Measurements from ENCODE around the gene AREG. TPM values are rescaled to one million over a fixed set of nuclear protein-coding genes. Genes with fewer than 3 reads are reported as not detected.

AREG gene
- total and polyA plus RNA-seq, 2 donors from 2014 or later, result 11.8 TPM; not detected in 1

DNA sequence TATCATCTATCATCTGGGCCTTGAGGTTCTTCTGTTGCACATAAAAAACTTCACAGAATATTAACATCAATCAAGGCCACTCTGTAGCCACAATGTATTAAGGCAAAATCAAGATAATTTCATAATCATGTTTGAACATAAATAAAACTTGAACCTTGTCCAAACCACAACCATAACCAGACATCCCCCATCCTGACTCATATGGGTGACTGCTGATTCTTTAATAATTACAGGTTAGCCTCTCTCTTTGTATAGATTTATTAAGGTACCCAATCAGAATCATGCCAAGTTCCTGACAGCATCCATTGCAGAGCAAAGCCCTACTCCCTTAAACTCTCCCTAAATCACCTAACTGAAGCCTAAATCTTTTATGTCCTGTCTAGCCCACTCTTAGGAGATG lies 16.7 kb upstream of the AREG start:
- H3K4me3 ChIP-seq (ENCODE audit: low read length in 3 of 3), result no peak overlapping the region
- intact Hi-C loops (cut with DNase I), result no loop called here
- H3K9me3 ChIP-seq (ENCODE audit: control insufficient read depth in 2 of 3, insufficient read depth in 1 of 3, low read length in 3 of 3), result no peaks in the 10 kb centered on the region
- FAIRE-seq (no peak), DNase-seq (no peak)
- H3K27me3 ChIP-seq (ENCODE audit: control insufficient read depth, insufficient read depth, low read length), result no peaks in the 10 kb centered on the region
- TF ChIP-seq, protein P1, sequence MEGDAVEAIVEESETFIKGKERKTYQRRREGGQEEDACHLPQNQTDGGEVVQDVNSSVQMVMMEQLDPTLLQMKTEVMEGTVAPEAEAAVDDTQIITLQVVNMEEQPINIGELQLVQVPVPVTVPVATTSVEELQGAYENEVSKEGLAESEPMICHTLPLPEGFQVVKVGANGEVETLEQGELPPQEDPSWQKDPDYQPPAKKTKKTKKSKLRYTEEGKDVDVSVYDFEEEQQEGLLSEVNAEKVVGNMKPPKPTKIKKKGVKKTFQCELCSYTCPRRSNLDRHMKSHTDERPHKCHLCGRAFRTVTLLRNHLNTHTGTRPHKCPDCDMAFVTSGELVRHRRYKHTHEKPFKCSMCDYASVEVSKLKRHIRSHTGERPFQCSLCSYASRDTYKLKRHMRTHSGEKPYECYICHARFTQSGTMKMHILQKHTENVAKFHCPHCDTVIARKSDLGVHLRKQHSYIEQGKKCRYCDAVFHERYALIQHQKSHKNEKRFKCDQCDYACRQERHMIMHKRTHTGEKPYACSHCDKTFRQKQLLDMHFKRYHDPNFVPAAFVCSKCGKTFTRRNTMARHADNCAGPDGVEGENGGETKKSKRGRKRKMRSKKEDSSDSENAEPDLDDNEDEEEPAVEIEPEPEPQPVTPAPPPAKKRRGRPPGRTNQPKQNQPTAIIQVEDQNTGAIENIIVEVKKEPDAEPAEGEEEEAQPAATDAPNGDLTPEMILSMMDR (IDR thresholded peaks at IDR 0.05; ENCODE audit: borderline replicate concordance, extremely low read depth, insufficient read depth), result no peak
- no peak overlapping the region for H3K9ac ChIP-seq (ENCODE audit: low read length in 3 of 3)
- no peak overlapping the region for H3K27ac ChIP-seq (ENCODE audit: low read depth in 2 of 2, low read length in 2 of 2)
- H3K36me3 ChIP-seq (ENCODE audit: control insufficient read depth in 2 of 3, insufficient read depth in 3 of 3, low read length in 3 of 3), result no peaks in the 10 kb centered on the region
- no peaks in the 10 kb centered on the region for H3K4me1 ChIP-seq (ENCODE audit: control insufficient read depth in 2 of 3, insufficient read depth in 2 of 3, low read depth in 1 of 3, low read length in 3 of 3)

DNA sequence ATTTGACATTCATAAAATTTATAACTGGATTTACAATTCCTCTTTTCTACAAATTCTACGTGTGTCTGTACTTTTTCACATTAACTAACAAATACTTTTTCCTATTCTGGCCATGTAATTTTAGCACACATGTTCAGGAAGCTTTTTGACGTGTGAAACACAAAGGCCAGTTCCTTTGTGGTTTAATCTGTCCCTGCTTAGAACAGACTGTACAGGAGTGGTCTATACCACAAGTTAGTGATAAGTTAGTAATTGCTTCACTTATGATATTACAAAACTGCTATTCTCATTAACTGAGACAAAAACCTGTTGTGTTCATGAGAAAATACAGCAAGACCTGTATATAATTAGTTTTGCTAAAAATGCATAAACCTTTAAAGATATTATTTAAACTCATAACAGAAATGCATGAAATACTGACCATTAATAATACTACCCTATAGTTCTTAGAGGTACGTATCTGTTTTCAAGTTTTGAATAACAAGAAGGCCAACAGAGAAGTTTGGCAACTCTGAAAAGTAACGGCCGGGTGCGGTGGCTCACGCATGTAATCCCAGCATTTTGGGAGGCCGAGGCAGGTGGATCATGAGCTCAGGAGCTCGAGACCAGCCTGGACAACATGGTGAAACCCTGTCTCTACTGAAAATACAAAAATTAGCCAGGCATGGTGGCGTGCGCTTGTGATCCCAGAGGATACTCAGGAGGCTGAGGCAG lies 13.7 kb upstream of the AREG start:
- no peak overlapping the region for H3K4me3 ChIP-seq (ENCODE audit: low read length in 3 of 3)
- no peak overlapping the region for H3K9ac ChIP-seq (ENCODE audit: low read length in 3 of 3)
- FAIRE-seq, result no peak
- no peak for DNase-seq
- H3K27me3 ChIP-seq (ENCODE audit: control insufficient read depth, insufficient read depth, low read length), result no peaks in the 10 kb centered on the region
- no peaks in the 10 kb centered on the region for H3K4me1 ChIP-seq (ENCODE audit: control insufficient read depth in 2 of 3, insufficient read depth in 2 of 3, low read depth in 1 of 3, low read length in 3 of 3)
- intact Hi-C loops (cut with DNase I), result no loop called here
- TF ChIP-seq, protein P1 (IDR thresholded peaks at IDR 0.05; ENCODE audit: borderline replicate concordance, extremely low read depth, insufficient read depth), result no peak
- H3K9me3 ChIP-seq (ENCODE audit: control insufficient read depth in 2 of 3, insufficient read depth in 1 of 3, low read length in 3 of 3), result no peaks in the 10 kb centered on the region
- H3K27ac ChIP-seq (ENCODE audit: low read depth in 2 of 2, low read length in 2 of 2), result no peak overlapping the region
- no peaks in the 10 kb centered on the region for H3K36me3 ChIP-seq (ENCODE audit: control insufficient read depth in 2 of 3, insufficient read depth in 3 of 3, low read length in 3 of 3)

DNA sequence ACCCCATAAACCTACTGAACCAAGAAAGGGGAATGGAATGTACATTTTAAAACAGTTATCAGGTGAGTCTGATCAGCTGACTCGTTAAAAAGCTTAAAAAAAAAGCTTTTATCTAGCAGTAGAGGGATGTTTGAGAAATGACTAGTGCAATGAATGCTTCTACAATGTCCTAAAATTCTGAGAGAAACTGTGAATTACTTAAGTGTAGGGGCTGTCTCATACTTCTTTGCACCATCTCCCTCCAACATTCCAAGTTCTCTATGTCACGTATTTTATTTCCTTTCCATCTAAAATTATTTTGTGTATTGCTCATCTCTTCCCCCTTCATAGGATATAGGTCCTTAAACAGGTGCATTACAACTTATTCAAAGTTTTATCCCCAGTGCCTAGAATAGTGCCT lies 11.9 kb upstream of the AREG start:
- DNase-seq (no peak), FAIRE-seq (no peak)
- Histone ChIP-seq H3K36me3 (ENCODE audit: control insufficient read depth in 2 of 3, insufficient read depth in 3 of 3, low read length in 3 of 3) (no peaks in the 10 kb centered on the region), H3K9ac (ENCODE audit: low read length in 3 of 3) (no peak overlapping the region), H3K27ac (ENCODE audit: low read depth in 2 of 2, low read length in 2 of 2) (no peak overlapping the region), H3K27me3 (ENCODE audit: control insufficient read depth, insufficient read depth, low read length) (no peaks in the 10 kb centered on the region), H3K4me3 (ENCODE audit: low read length in 3 of 3) (no peak overlapping the region), H3K9me3 (ENCODE audit: control insufficient read depth in 2 of 3, insufficient read depth in 1 of 3, low read length in 3 of 3) (no peaks in the 10 kb centered on the region), H3K4me1 (ENCODE audit: control insufficient read depth in 2 of 3, insufficient read depth in 2 of 3, low read depth in 1 of 3, low read length in 3 of 3) (no peaks in the 10 kb centered on the region)
- intact Hi-C loops (cut with DNase I), result no loop called here
- TF ChIP-seq, protein P1 (IDR thresholded peaks at IDR 0.05; ENCODE audit: borderline replicate concordance, extremely low read depth, insufficient read depth), result no peak

Measured in kidney (tissue), 14 donors.